COLO829 (cell line): Measurements from ENCODE around the gene APBA2.

Experiments
- DNase-seq: peaks from one replicate; pipeline ENCODE4 v3.0.0; 2012; ENCODE audit warnings: low spot score

The APBA2 gene

DNA sequence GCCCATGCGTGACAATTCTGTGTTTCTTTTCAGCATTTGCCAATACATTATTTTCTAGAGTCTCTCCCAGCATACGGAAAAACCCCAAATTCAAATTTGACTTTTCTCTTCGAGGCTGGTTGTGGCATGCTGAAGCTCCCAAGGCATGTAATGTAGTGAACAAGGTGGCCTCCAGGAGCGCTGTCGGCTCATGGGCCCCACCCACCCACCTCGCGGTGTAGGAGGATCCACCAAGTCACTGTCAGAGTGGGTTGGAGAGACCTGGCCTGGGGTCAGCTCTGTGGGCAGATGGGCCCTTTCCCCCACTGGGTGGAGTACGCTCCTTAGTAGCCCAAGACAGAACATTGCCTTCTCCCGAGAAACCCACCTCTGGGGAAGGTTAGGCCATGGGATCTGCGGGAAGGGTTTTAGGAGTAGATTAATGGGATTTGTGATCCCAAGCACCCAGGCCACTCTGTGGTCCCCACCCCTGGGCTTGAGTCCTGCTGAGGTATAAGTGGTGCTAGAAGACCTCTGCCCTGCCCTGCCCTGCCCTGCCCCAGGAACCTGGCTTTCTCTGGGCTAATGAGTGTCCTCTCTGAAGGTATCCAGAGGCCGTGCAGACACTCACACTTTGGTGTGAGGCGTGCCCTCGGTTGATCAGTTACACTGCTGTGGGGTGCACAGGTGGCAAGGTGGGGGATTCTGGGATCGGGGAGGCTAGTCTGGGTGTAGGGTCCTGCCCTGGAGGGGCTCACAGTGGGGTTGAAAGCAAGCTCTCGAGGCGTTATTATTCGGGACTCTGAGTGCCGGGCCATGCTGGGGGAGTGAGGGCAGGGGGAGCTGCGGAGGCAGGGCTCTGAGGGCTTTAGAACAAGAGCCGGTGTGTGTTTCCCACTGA is 97.9 kb downstream of the APBA2 start:
- DNase-seq = no peak

DNA sequence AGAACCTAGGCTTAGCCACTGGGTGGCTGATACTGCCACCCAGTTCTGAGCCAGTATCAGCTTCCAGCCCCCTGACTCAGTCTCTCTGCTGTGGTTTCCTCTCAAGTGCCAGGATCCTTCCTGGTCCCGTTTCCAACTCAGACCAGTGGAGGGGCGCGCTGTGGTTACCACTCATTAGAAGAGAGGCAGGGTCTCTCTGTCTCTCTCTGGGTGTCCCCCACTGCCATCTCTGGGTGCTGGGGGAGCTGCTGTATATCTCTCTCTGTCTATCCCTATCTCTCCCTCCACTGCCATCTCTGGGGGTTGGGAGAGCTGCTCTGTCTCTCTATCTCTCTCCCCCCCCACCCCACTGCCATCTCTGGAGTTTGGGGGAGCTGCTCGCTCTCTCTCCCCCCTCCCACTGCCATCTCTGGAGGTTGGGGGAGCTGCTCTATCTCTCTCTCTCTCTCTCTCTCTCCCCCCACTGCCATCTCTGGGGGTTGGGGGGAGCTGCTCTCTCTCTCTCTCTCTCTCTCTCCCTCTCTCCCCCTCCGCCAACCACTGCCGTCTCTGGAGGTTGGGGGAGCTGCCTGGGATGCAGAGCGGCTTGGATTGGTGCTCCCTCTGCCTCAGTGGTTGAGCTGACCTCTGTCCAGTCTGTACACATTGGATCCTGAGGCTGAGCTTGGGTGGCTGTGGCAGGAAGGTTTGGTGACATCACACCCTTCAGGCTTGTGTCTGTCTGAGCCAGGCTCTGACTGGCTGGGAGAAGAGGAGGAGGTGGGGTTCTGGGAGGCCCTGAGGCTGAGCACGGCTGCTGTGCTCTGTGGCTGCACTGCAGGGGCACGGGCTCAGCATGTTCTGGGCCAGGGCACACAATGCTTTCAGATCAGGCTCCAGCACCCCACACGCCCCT is 98.9 kb downstream of the APBA2 start:
- DNase-seq = no peak

DNA sequence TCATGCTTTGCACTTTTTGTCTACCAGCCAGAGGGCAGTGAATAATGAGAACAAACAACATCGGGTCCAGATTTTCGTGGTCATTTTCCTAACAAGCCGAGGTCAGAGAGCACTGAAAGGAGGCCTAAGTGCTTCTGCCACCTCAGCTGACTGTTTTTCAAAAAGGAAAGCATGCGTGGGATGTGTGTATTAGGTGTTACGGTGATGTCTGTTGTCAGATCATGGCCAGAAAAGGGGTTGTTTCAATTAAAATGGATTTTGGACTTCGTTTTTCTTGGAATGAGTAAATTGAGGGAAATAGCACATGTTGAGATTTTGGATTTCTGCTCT is 99.5 kb downstream of the APBA2 start:
- no peak for DNase-seq

DNA sequence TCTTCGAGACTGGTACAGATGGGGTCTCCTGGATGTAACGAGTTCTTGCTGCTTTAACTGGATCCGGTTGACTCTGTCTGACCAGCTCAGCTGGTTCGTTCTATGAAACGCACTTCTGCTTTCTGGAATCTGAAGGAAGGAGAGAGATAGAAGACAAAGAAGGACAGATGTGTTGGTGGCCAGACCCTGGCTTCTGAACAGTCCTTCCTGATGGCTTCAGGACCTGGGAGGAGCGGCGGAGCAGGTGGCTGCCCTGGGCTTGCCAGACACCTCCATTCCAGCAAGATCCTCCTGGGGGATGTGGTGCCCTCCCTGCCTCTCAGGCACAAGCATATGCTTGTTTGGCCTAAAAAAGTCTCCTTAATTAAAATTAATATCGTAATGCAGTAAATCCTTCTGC is 99.9 kb downstream of the APBA2 start:
- no peak for DNase-seq

DNA sequence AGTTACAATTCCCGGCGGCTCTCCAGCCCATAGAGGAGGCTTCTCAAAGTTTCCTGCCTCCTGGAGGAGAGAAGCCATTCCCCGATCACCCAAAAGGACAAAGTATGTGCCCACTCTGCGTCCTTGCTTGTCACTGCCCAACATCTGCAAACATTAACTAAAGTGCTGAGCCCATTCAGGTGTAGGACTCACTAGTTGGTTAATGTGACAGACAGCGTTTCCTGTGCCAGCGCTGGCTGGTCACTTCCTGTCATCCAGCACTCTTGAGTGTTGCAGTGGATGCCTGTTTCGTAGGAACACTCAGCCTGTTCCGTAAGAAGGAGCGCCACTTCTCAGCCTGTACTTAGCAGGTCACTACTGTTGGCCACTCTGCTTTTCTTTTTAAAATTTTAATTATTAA is 100.3 kb downstream of the APBA2 start:
- no peak for DNase-seq

DNA sequence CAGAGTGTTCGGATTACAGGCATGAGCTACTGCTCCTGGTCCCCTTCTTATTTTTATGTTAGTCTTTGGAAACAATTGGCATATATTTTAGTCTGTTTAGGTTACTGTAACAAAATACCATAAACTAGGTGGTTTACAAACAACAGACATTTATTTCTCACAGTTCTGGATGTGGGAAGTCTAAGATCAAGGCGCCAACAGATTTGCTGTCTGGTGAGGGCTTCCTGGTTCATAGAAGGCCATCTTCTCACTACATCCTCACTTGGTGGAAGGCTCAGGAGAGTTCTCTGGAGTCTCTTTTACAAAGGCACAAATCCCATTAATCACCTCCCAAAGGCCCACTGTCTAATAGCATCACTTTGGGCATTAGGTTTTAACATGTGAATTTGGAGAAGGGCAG is 101.0 kb downstream of the APBA2 start:
- DNase-seq = no peak

DNA sequence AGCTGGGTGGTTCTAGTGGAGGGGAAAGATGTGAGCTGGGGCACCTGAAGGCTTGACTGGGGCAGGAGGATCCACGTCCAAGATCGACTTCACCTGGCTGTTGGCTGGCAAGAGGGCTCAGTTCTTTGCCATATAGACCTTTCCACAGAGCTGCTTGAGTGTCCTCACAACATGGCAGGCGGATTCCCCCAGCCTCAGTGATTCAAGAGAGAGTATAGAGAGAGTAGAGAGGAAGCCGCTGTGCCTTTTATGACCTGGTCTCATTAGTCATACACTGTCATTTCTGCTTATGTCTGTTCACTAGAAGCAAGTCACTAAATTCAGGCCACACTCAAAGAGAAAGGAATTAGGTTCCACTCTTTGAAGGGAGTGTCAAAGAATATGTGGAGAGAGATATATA is 101.6 kb downstream of the APBA2 start:
- no peak for DNase-seq

DNA sequence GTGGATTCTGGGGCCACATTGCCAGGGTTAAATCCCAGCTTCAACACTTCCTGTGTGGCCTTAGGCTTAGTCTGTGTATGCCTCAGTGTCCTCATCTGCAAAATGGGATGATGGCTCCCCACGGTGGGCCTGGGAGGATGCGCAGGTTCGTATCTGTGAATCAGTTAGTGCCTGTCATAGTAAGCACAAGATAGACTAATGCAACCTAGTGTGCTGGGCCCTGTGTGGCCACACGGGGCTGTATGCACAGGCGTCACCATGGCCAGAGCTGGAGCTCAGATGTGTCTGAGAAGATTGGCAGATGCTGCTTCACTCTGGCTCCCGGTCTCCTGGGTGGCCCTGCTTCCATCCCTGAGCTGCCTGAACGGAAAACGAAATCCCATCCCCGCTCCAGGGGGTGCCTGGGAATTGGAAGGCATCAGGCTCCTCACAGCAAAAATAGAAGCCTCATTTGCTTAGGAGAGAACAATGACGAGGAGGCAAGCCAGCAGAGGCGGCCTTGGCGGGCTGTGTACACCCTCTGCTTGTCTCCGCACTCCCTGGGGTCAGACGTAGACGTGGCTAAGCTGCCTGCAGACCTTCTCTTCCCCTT is 103.6 kb downstream of the APBA2 start:
- no peak for DNase-seq

DNA sequence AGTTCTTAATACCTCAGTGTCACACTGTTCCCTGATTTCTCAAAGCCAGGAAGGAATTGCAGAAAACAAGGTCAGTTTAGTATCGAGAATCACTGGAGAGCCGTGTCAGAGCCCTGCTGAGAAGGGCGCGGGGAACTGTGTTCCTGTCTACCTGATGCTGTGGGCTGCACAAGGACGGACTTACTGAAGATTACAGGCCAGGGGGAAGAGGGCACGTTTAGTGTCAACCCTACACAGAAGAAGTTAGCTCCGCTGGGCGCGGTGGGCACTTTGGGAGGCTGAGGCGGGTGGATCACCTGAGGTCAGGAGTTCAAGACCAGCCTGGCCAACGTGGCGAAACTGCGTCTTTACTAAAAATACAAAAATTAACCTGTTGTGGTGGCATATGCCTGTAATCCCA is 104.1 kb downstream of the APBA2 start:
- no peak for DNase-seq

DNA sequence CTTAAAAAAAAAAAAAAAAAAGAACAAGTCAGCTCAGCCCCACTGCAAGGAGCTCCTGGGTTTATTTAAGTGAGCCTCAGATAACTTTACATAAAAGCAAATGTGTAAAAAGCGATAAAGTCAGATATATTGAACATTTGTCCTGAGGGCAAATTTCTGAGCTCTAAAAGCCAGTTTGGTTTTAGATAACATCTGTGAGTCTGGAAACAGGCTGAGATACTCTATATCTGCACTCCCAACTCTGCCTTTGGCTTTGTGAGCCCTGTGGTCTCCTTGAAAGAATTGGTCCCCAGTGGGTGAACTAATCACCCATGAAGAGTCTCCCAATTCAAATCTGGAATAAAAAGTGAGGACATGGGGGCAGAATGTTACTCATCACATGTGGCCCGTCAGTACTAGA is 104.6 kb downstream of the APBA2 start:
- DNase-seq = no peak

DNA sequence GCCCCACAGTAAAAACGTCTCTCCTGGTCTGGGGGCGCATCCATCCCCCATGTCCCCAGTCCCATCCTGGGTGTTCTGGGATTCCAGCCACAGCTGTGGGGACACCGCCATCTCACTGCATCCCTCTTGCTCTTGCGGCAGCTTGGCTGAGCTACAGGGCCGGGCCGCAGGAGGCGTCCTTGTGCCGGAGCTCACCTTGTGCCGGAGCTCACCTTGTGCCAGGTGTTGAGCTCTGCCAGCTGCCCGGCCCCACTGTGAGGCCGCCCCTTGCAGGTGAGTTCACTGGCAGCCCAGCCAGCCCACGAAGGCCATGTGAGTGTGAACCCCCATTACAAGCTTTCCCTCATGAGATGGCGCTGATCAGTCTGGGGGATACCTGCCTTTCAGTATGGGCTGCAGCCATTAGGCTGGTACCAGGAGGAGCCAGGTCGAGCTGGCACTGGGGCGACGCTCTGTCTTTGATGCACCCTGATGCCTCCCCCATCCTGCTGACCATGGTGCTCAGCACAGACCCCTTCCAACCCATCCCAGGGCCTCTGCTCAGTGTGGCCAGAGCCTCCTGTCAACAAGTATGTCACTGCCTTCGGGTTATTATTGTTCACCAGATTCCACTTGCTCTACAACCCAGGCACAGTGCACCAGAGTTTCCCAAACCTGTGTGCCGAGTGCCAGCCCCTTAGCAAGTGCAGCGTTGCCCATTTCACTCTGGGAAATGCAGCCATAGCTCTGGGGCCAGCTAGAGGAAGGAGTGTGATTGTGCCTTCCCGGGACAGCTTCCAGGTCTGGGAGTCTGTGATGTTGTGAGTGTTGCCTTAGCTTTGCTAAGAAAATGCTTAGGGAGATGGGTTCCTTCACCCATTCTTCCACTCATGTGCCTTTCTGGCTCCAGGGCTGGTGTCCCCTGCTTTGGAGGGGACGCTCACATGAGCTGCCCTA is 105.7 kb downstream of the APBA2 start:
- no peak for DNase-seq

DNA sequence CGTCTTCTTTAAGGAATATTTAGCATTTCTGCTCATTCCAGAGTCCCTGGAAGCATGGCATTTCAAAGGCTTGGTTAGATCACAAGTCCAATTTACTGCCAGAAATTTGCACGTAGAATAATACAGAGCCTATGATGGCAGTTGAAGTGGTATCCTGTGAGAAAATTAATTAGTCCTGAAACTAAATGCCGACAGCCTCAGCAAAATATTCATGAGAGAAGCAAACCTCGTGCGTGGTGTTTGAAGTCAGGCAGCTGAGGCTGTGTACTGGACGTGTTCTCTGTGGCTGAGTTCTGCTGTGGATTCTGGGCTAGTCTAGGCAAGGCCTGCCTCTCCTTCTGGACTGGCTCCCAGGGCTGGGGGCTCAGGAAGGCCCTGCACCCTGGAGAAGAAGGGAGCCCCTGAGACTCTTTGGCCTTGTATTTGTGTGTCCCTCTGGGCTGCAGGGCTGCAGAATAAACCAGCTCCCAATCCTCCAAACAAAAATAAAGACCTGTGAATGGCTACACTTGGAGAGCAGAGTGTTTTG is 106.6 kb downstream of the APBA2 start:
- DNase-seq = no peak

DNA sequence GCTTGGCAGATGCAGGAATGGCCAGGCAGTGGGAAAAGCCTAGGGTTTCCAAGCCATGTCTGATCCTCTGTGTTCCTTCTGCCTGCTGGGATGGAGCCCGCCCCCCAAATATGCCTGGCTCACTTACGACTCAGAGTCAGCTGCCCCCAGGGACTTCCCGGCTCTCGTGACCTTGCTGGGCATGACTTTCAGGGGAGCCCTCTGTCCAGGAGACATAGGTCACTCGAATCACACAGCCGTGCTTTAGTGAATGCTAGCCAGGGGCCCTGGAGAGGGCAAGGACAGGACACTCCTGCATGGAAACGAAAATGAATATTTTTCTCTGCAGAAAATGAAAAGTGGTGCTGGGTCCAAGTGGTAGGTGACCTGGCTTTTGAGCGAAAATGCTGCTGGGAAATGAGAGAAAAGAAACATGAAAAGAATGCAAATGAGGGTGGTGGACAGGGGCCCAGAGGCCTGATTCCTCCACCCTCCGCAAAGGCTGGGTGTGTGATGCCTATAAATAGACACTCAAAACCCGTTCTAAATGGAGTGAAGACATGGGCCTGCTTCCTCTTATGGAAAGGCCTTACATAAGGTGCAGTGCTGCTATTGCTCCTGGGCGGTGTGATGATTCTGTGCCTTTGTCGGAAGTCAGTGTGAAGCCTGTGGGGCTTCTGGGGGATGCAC is 107.4 kb downstream of the APBA2 start:
- no peak for DNase-seq

DNA sequence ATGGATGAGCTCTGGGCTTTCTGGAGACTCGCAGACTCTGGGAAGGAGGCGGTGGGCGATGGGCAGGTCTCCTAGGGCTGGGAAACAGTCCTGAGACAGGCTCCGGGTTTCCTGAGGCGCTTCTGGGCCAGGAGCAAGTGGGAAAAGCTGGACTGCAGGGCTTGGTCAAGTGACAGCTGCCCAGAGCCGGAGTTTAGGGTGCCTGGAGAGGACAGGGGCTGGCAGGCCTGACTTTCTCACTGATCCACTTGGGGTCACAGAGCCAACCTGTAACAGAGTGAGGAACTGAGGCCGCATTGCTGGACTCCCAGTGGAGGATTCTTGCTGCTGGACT is 107.9 kb downstream of the APBA2 start:
- DNase-seq = no peak

DNA sequence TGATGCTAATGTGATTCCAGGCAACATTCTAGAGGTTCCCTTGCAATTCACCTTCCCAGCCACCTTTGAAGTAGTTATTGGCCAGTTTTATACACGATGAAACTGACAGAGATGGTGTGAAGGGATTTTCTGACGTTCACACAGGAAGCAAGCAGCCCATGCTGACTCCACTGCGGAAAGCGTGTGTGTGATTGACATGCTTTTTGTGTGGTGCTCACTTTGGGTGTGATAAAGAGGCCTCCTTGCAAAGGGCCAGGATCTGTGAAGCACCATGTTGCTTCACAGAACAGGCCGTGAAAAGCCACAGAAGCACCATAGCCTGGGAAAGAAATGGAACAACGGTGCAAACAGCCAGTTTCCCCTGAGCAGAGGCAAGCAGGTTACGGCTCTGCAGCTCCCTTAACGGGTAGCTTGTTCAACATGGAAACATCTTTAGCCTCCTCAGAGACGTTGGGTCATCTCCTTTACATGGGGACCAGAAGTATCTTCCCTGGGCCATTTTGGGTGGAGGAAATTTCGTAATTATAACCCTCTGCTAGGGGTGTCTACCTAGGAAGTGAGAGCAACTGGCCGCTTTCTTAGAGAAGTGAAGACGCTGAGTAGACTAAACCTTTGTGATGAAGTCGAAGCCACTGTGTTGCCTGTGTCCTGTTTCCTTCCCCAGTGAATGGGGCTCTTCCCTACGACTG is 108.5 kb downstream of the APBA2 start:
- DNase-seq = no peak

DNA sequence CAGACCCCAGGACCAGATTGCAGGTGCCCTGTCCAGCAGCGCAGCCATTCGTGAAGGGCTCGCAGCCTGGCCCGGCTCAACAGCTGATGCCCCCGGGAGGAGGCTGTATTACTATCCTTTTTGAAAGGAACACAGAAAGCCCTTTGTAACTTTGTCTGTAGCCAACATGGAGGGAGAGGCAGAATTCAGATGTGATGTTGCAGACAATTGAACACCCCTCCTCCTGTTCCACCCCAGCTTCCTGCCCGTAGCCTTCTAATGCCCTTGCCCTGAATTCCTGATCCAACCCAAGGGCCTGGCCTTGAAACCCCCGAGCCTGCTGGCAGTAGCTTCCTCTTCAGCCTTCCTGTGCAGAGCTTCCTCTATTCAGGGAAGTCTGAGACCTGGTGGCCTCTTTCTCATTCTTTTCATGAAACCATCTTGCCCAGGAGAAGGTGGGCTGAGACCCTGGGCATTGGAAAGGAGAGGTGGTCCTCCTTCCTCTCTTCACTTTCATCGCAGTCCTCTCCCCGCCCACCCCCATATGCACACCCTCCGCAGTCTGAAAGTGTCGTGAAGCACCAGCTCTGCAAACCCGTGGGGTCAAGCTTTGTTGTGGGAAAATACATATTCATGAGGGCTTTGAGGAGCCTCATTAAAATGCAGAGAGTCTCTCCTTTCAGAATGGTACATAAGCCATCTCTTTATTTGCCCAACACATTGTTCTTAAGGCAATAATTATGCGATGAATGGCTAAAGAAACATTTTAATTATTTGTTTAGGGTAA is 109.2 kb downstream of the APBA2 start:
- peak; percentile 10 for DNase-seq

DNA sequence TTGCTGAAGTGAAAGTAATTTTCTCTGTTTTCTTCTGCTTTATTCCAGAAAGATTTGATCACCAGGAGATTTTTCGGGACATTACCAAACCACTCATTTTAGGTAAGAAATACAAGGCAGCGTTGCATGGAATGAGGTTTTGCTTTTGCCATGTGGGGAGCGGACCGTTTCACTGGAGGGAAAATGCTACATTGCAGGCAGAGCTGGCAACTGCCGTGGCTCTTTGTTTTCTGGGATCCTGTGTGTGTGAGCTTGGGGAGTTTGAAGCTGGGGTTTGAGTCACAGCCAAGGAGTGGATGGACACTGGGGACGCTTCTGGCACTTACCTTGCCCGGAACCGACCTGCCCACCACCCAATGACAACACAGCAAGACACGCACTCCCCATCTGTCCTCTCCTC is 109.9 kb downstream of the APBA2 start:
- DNase-seq = no peak

DNA sequence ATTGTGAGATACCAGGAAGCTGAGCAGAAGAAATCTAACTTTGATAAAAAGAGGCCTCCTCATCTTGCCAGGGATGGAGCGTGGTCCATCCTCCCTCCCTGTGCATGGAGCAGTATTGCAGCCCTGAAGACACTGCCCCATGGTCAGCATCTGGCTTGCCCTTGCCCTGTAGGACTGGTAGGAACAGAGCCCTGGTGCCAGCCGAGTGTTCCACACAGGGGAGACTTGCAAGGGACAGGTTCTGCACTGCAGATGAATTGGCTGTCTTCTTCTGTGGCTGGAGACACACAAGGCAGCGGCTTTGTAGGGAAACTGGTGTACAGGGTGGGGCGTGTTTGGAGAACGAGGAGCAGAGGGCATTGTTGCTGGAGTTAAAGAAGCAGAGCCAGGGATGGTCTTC is 110.5 kb downstream of the APBA2 start:
- no peak for DNase-seq

DNA sequence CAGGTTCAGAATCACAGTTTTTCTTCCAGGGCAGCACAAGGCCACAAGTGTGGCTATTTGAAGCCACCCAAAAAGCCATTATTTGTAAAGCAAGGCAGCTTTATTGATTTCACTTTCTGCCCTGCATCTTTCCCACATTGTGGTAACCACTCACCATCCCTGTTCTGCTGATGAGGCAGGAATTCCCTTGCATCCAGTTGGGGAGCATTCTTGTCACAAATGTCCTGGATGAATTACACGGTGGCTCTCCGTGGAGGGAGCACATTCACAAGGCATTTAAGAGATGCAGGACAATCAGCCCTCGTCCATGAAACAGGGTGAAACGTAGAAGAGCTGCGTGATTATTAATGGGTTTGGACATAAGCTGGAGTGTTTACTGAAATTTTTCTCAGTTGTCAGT is 111.2 kb downstream of the APBA2 start:
- no peak for DNase-seq

DNA sequence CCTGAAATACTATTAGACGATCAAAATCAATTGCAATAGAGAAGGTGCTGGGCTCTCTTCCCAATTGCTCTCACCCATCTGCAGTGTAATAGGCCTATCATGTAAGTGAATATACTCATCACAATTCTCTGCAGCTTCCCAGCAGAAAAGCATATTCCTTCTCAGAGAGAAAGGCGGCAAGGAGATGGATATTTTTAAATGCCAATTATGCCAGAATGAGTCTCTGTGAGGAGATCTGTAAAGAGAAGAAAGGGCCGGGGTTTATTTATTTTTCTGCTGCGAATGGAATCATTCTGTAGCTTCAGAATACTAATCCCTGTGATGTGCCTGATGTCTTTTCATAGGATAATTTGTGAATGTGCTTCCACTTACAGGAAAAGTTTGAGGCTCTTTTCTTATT is 112.0 kb downstream of the APBA2 start:
- DNase-seq = no peak
